ENCODE data around the gene SF3B3.

GRCh38 chr16:70575376-70575775 lies 51.8 kb downstream of the SF3B3 start:
- no peak for TF ChIP-seq CTCF (IDR thresholded peaks at IDR 0.05)
- TF ChIP-seq MAX (IDR thresholded peaks at IDR 0.05; ENCODE audit: low read depth) = no peak
- TF ChIP-seq POLR2AphosphoS5 (IDR thresholded peaks at IDR 0.05; ENCODE audit: low read depth, low read length) = no peak
- TF ChIP-seq TAF1 (IDR thresholded peaks at IDR 0.05; ENCODE audit: borderline replicate concordance, low read depth, low read length) = no peak
- TF ChIP-seq PBX3 (IDR thresholded peaks at IDR 0.05) = no peak
- TF ChIP-seq SMC3 (IDR thresholded peaks at IDR 0.05; ENCODE audit: low read depth, low read length) = no peak
- no peak for TF ChIP-seq EP300 (IDR thresholded peaks at IDR 0.05; ENCODE audit: borderline replicate concordance in 1 of 2, low read depth in 1 of 2, low read length in 1 of 2)
- no peak for TF ChIP-seq RCOR1 (IDR thresholded peaks at IDR 0.05; ENCODE audit: low read length)
- no peak for TF ChIP-seq REST (IDR thresholded peaks at IDR 0.05; ENCODE audit: low read depth, low read length)

Data from SK-N-SH (cell line).